Activated naive CD4-positive, alpha-beta T cell treated with anti-CD3 and anti-CD28 coated beads for 36 hours (primary cell): ENCODE measurements around the gene HEXIM1. TPM values are rescaled to one million over a fixed set of nuclear protein-coding genes. Genes with fewer than 3 reads are reported as not detected.

Experiments
- CTCF ChIA-PET: fragments of 350-600 bp; sonication (Branson Sonifier 250); formaldehyde crosslinking; loops from one replicate; lab custom pipeline; 2021; ENCODE audit warnings: antibody characterized with exemption; lab: Charles Lee
- DNase-seq: peaks from one replicate; pipeline ENCODE4 v3.0.0-alpha.2; 2020
- H3K27ac Mint-ChIP-seq: one replicate; pipeline ENCODE4 v1.8.0; 2021; ENCODE audit warnings: mild to moderate bottlenecking, mixed read lengths
- H3K27me3 Mint-ChIP-seq: one replicate; pipeline ENCODE4 v1.8.0; 2021; ENCODE audit warnings: low read depth, mixed read lengths
- H3K36me3 Mint-ChIP-seq: one replicate; pipeline ENCODE4 v1.8.0; 2021; ENCODE audit warnings: low read depth, mixed read lengths
- H3K4me1 Mint-ChIP-seq: one replicate; pipeline ENCODE4 v1.8.0; 2021; ENCODE audit warnings: low read depth, mixed read lengths
- H3K4me3 Mint-ChIP-seq: one replicate; pipeline ENCODE4 v1.8.0; 2021; ENCODE audit warnings: mild to moderate bottlenecking, moderate library complexity, mixed read lengths
- H3K9me3 Mint-ChIP-seq: one replicate; pipeline ENCODE4 v1.8.0; 2021; ENCODE audit warnings: mixed read lengths
- intact Hi-C: fragments of 100-400 bp; cut with micrococcal nuclease; formaldehyde crosslinking; loops from one replicate; pipeline ENCODE4 v1.15.1; 2023
- microRNA-seq: library from miRNA; unstranded; fragments of <30 nt; microRNA quantifications from one replicate; pipeline ENCODE4 v1.2.0, GENCODE V29; 2022; ENCODE audit warnings: borderline microRNAs expressed, borderline replicate concordance
- total RNA-seq, 2 experiments: library from RNA; stranded (reverse); gene quantifications; one replicate each; pipeline ENCODE4 v1.2.3, GENCODE V29; 2021

Gene HEXIM1
- total RNA-seq, 2 experiments from 2014 or later = 24.3 to 24.7 TPM

DNA sequence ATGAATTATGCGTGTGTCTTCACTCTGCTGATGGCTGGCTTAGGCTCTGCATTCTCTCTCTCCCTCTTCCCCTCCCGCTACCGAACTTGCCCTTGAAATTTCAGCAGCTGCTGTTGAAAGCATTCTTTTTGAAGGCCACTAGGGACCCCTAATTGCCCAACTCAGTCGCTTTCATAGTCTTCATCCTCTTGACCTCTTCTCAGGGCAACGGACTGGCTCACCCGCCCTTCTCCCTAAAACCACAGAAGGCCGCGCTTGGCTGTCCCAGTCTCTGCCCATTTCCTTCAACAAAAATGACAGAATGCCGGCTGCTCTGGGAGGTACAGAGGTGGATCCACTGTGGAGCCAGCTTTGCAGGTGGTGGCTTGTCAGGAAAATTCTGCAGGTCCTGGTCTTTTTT lies 52.4 kb downstream of the HEXIM1 start:
- Mint-ChIP-seq H3K27ac (no peak overlapping the region), H3K4me1 (peaks cover 3% of the 10 kb centered on the region), H3K27me3 (no peaks in the 10 kb centered on the region), H3K4me3 (no peak overlapping the region), H3K36me3 (no peaks in the 10 kb centered on the region), H3K9me3 (no peaks in the 10 kb centered on the region)
- DNase-seq = no peak
- CTCF ChIA-PET = interaction anchor here (15.0 kb wide), 1 partner anchor 66 kb away, joined by 255 read pairs; the partner anchor contains the start of gene ACBD4
- intact Hi-C loops = no loop called here

DNA sequence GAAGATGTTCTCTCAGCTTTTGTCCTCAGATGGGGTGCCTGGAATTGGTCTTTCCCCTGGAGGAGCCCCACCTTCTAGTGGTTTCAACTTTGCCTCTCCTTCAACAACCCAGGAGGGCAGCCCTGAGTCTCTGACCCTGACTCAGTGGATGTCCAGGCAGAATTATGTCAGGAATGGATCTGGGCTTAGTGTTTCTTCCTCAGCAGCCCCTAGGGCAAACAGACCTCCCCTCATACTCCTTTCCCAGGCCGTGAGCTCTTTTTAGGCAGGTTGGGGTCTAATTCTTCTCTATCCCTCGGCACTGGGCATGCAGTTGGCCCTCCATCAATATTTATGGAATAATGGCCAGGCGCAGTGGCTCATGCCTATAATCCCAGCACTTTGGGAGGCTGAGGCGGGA lies 53.2 kb downstream of the HEXIM1 start:
- H3K4me1 Mint-ChIP-seq = peaks cover 3% of the 10 kb centered on the region
- CTCF ChIA-PET = interaction anchor here (0.7 to 15.0 kb wide), 4 partner anchors 15 to 66 kb away, joined by 3 to 255 read pairs (median 3); partner anchors contain the start of gene ACBD4
- intact Hi-C loops = no loop called here
- no peaks in the 10 kb centered on the region for H3K27me3 Mint-ChIP-seq
- no peaks in the 10 kb centered on the region for H3K9me3 Mint-ChIP-seq
- DNase-seq = no peak
- no peaks in the 10 kb centered on the region for H3K36me3 Mint-ChIP-seq
- no peak overlapping the region for H3K4me3 Mint-ChIP-seq
- H3K27ac Mint-ChIP-seq = no peak overlapping the region

Small RNA genes lying within 50 kb of the gene (microRNA-seq; reads per million reads assigned to microRNA genes)
- gene MIR6784 = not detected

Other genes starting within 250 kb of the HEXIM1 start
- 100 to 1,000 TPM; 170 to 176 TPM for gene EFTUD2, start 249.0 kb upstream of the HEXIM1 start, total RNA-seq
- not detected for gene GFAP, start 233.0 kb upstream of the HEXIM1 start, total RNA-seq
- gene KIF18B, start 200.7 kb upstream of the HEXIM1 start, total RNA-seq = 10 to 100 TPM; 54.9 to 55.4 TPM
- gene C1QL1, start 180.2 kb upstream of the HEXIM1 start, total RNA-seq = under 1 TPM; 0.36 to 0.40 TPM
- 10 to 100 TPM; 38.1 to 38.9 TPM for gene DCAKD, start 96.8 kb upstream of the HEXIM1 start, total RNA-seq
- 100 to 1,000 TPM; 234 to 235 TPM for gene NMT1, start 87.2 kb upstream of the HEXIM1 start, total RNA-seq
- 1 to 10 TPM; 2.4 TPM for gene PLCD3, start 16.0 kb upstream of the HEXIM1 start, total RNA-seq
- 10 to 100 TPM; 12.3 to 12.7 TPM for gene ACBD4, start 12.8 kb upstream of the HEXIM1 start, total RNA-seq
- gene HEXIM2, start 13.4 kb downstream of the HEXIM1 start, total RNA-seq = 1 to 10 TPM; 3.5 TPM
- gene FMNL1, start 73.4 kb downstream of the HEXIM1 start, total RNA-seq = 100 to 1,000 TPM; 228 to 242 TPM
- under 1 TPM in 1 of 2 experiments, not detected in 1; 0.12 TPM for gene SPATA32, start 113.6 kb downstream of the HEXIM1 start, total RNA-seq
- 10 to 100 TPM; 45.5 to 52.0 TPM for gene MAP3K14, start 168.5 kb downstream of the HEXIM1 start, total RNA-seq